SKM-1 (cell line): ENCODE data around the gene NEUROG1.
"Not testable (repeated sequence)": the region's sequence is repeated elsewhere in the genome, so short reads cannot be mapped to it uniquely, and the experiment has no call there.

Experiments
- DNase-seq: peaks from one replicate; lab custom pipeline; 2025; ENCODE audit not compliant: unreplicated experiment; lab: John Stamatoyannopoulos, UW

Gene NEUROG1

GRCh38 chr5:135497971-135498636 lies 37.7 kb downstream of the NEUROG1 start:
- no peak for DNase-seq

- not testable (repeated sequence) for DNase-seq
These were observed 40.2 kb downstream of the NEUROG1 start for GRCh38 chr5:135495531-135495930.

GRCh38 chr5:135494196-135494595 lies 41.6 kb downstream of the NEUROG1 start:
- DNase-seq, result no peak

GRCh38 chr5:135493406-135494180 lies 42.2 kb downstream of the NEUROG1 start:
- peak; percentile 54 for DNase-seq

- peak; percentile 57 for DNase-seq
These were observed 43.5 kb downstream of the NEUROG1 start for GRCh38 chr5:135492319-135492626.

GRCh38 chr5:135491552-135492318 lies 44.0 kb downstream of the NEUROG1 start:
- no peak for DNase-seq

GRCh38 chr5:135491038-135491551 lies 44.7 kb downstream of the NEUROG1 start:
- DNase-seq, result no peak

GRCh38 chr5:135490245-135491037 lies 45.3 kb downstream of the NEUROG1 start:
- DNase-seq, result no peak

- DNase-seq, result no peak
These were observed 46.1 kb downstream of the NEUROG1 start for GRCh38 chr5:135489466-135490244.

- DNase-seq, result no peak
These were observed 46.9 kb downstream of the NEUROG1 start for GRCh38 chr5:135488727-135489465.

- no peak for DNase-seq
These were observed 47.8 kb downstream of the NEUROG1 start for GRCh38 chr5:135487839-135488514.

GRCh38 chr5:135487037-135487395 lies 48.7 kb downstream of the NEUROG1 start:
- no peak for DNase-seq

GRCh38 chr5:135486131-135487036 lies 49.4 kb downstream of the NEUROG1 start:
- DNase-seq, result no peak

- DNase-seq, result no peak
These were observed 51.1 kb downstream of the NEUROG1 start for GRCh38 chr5:135484674-135485086.
